HAP-1 (cell line): ENCODE data around the gene IL22.

ENCODE experiments used
- DNase-seq, 2 experiments: peaks; one replicate each; pipeline ENCODE4 v3.0.0-alpha.2; 2016 to 2020; ENCODE audit warnings: low spot score in 2 of 2
- H3K27me3 ChIP-seq: fragments of 250-450 bp; sonication (Bioruptor Pico); 2 replicates; pipeline ENCODE4 v1.5.1; 2020; ENCODE audit warnings: low read depth, mild to moderate bottlenecking, moderate library complexity
- H3K36me3 ChIP-seq: fragments of 250-450 bp; sonication (Bioruptor Pico); replicated peaks from 2 replicates; pipeline ENCODE4 v1.5.1; 2020; ENCODE audit warnings: mild to moderate bottlenecking
- H3K4me1 ChIP-seq: fragments of 250-450 bp; sonication (Bioruptor Pico); 2 replicates; pipeline ENCODE4 v1.5.1; 2020; ENCODE audit warnings: mild to moderate bottlenecking
- H3K4me3 ChIP-seq: fragments of 250-450 bp; sonication (Bioruptor Pico); 2 replicates; pipeline ENCODE4 v1.5.1; 2020; ENCODE audit warnings: mild to moderate bottlenecking, moderate library complexity
- H3K9me3 ChIP-seq: fragments of 250-450 bp; sonication (Bioruptor Pico); 2 replicates; pipeline ENCODE4 v1.5.1; 2020; ENCODE audit warnings: mild to moderate bottlenecking, moderate library complexity
- in situ Hi-C: fragments of 300-500 bp; cut with MboI; formaldehyde crosslinking; loops from 3 replicates; pipeline ENCODE4 v1.14.3; 2020; ENCODE audit warnings: low sequenced_read_pairs, inconsistent platforms, mixed read lengths

IL22 gene

DNA sequence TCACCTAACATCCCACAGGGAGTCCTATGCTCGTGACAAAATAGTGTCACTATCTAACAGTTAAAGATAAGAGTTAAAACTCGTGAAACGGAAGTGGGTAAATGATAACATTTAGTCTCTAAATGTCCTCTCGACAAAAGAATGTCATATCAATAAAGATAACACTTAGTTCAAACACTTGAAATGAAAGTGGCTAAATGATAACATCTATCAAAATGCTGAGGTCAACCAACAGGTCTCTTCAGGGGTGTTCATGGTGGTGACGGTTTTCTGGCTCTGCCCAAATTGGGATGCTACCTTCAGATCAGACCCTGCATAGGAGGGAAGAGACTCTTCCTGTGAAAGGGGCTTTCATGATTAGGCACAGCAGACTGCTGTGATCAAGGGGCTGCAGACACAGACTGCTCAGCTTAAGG lies 49.9 kb downstream of the IL22 start:
- DNase-seq = no peak
- in situ Hi-C loops = no loop called here
- no peaks in the 10 kb centered on the region for H3K36me3 ChIP-seq
- H3K4me3 ChIP-seq = no peak overlapping the region
- H3K9me3 ChIP-seq = no peaks in the 10 kb centered on the region
- no peaks in the 10 kb centered on the region for H3K4me1 ChIP-seq
- 0 out of 2 replicates have a peak, but pooled peaks cover 3% of the 10 kb centered on the region for H3K27me3 ChIP-seq

DNA sequence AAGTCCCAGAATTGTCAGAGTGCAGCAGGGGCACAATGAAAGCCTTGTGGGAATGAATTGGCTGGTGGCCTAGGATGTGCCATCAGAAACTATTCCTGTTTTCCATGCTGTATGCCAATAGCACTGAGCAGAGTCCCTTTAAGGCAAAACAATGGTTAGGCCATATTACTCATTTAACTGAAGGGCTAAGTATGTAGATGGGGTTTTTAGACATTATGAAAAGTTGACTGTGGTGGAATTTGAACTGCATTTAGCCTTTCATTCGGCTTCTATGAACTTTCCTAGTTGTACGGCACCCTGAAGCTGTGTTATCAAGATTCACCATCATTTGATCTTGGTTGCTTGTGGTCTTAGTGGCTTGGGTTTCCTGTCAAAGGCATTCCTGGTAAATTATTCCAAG lies 52.5 kb downstream of the IL22 start:
- no peak for DNase-seq
- H3K9me3 ChIP-seq = no peaks in the 10 kb centered on the region
- H3K4me1 ChIP-seq = no peaks in the 10 kb centered on the region
- 0 out of 2 replicates have a peak, but pooled peaks cover 2% of the 10 kb centered on the region for H3K27me3 ChIP-seq
- in situ Hi-C loops = no loop called here
- H3K4me3 ChIP-seq = no peak overlapping the region
- no peaks in the 10 kb centered on the region for H3K36me3 ChIP-seq

DNA sequence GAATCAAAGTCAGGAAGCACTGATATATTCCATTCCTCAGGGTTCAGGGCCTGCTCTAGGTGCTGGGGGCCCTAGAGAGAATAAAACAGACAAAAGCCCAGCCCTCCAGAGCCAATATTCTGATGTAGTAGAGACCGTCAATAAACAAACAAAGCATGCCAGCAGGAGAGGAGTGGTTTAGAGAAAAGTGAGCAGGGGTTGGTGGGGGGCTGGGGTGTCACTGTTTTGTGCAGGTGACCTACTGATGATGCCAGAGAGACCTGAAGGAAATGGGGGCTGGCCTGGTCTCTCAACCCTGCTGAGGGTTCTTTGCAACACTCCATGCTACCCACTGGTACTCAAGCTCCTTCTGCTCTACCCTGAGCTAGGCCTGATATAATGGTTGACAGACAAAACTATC lies 54.3 kb downstream of the IL22 start:
- no peak for DNase-seq
- Histone ChIP-seq H3K27me3 (no peaks in the 10 kb centered on the region; the same call in 1 of the 2 replicates), H3K4me3 (no peak overlapping the region), H3K36me3 (no peaks in the 10 kb centered on the region), H3K4me1 (no peaks in the 10 kb centered on the region), H3K9me3 (no peaks in the 10 kb centered on the region)
- in situ Hi-C loops = no loop called here

DNA sequence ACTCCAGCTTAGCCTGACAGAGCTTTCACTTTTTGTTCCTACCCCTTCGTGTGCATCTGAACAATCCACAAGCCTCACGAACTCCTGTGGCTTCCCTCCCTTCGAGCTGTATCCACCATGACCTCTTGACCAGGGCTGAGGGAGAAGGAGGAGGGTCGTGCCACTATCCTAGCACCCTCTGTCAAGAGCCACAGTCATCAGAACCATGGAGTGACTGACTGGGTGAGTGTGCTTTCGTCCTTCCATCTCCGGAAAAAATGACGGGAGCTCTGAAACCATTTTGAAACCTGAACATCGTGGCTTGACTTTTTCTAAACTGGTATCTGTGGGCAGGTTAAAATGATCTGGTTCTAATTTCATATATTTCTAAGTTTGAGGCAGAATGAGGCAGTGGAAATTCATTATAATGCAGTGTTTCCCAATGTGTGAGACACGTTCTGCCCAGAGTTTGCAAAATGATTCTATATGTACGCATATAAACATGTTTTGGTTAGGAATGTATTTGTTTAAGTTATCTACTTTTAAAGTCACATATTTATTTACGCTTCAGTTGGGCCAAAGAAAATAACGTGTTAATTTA lies 54.8 kb downstream of the IL22 start:
- DNase-seq = no peak
- H3K27me3 ChIP-seq = no peaks in the 10 kb centered on the region; the same call in 1 of the 2 replicates
- H3K4me1 ChIP-seq = no peaks in the 10 kb centered on the region
- no peaks in the 10 kb centered on the region for H3K36me3 ChIP-seq
- H3K4me3 ChIP-seq = no peak overlapping the region
- in situ Hi-C loops = no loop called here
- no peaks in the 10 kb centered on the region for H3K9me3 ChIP-seq
